Hepatocyte (in vitro differentiated cells): Measurements from ENCODE around the gene TBC1D5.
A peak's percentile ranks its signal among the peaks of the same experiment; 100 is the strongest.

Experiments used
- EZH2 ChIP-seq: fragments of 200-600 bp; sonication (generic); IDR thresholded peaks from 2 replicates; pipeline ENCODE4 v1.6.1; 2016; ENCODE audit warnings: antibody characterized with exemption, mild to moderate bottlenecking, borderline replicate concordance
- EZH2phosphoT487 ChIP-seq: fragments of 200-600 bp; sonication (generic); IDR thresholded peaks from one replicate; pipeline ENCODE4 v1.6.1; 2018; ENCODE audit warnings: antibody characterized with exemption, mild to moderate bottlenecking, low read depth, moderate library complexity; ENCODE audit not compliant: unreplicated experiment, severe bottlenecking
- TF ChIP-seq, protein P1 (sequence below): fragments of 200-600 bp; sonication (generic); IDR thresholded peaks from 2 replicates; pipeline ENCODE4 v1.5.1; 2016; ENCODE audit warnings: antibody characterized with exemption, mild to moderate bottlenecking; ENCODE audit not compliant: poor library complexity

DNA sequence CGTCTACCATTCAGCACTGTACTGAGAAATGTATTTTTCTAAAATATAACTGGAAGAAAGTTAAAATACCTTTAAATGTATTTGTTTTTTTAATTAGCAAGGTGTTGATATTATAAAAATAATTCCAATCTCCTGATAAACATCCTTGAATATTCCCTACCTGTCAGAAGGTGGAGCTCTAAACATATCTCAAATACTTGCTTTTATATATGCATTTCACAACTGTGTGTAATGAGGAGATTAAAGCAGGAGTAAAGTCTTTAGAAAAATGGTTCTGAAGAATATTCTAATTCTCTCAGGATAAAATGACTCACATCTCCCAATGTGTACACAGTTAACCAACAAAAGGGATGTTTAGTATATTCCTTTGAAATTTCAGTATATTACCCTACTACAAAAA, 434.9 kb downstream of the TBC1D5 start:
- TF ChIP-seq EZH2phosphoT487 (no peak), EZH2 (no peak)
- TF ChIP-seq, protein P1, sequence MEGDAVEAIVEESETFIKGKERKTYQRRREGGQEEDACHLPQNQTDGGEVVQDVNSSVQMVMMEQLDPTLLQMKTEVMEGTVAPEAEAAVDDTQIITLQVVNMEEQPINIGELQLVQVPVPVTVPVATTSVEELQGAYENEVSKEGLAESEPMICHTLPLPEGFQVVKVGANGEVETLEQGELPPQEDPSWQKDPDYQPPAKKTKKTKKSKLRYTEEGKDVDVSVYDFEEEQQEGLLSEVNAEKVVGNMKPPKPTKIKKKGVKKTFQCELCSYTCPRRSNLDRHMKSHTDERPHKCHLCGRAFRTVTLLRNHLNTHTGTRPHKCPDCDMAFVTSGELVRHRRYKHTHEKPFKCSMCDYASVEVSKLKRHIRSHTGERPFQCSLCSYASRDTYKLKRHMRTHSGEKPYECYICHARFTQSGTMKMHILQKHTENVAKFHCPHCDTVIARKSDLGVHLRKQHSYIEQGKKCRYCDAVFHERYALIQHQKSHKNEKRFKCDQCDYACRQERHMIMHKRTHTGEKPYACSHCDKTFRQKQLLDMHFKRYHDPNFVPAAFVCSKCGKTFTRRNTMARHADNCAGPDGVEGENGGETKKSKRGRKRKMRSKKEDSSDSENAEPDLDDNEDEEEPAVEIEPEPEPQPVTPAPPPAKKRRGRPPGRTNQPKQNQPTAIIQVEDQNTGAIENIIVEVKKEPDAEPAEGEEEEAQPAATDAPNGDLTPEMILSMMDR = peak; percentile 24
